H9 (cell line): ENCODE data around the gene PNPLA1. TPM values are rescaled to one million over a fixed set of nuclear protein-coding genes. Genes with fewer than 3 reads are reported as not detected.

Source experiments
- DNase-seq: peaks from one replicate; pipeline ENCODE4 v3.0.0-alpha.2; 2017
- H2AFZ ChIP-seq: one replicate; pipeline ENCODE4 v1.6.1; 2013; ENCODE audit warnings: mild to moderate bottlenecking, low read length, control low read depth, moderate library complexity
- H2AK5ac ChIP-seq: 2 replicates; pipeline ENCODE4 v1.6.1; 2013; ENCODE audit warnings: low read length, control low read depth, mixed read lengths; ENCODE audit not compliant: insufficient read length
- H2BK120ac ChIP-seq: one replicate; pipeline ENCODE4 v1.6.1; 2013; ENCODE audit warnings: low read depth, mild to moderate bottlenecking, low read length, control low read depth, inconsistent platforms; ENCODE audit not compliant: poor library complexity, severe bottlenecking
- H2BK12ac ChIP-seq: 2 replicates; pipeline ENCODE4 v1.6.1; 2013; ENCODE audit warnings: low read length, control low read depth, mixed read lengths, low read depth; ENCODE audit not compliant: insufficient read length
- H2BK15ac ChIP-seq: 2 replicates; pipeline ENCODE4 v1.6.1; 2013; ENCODE audit warnings: low read depth, low read length, control low read depth
- H2BK20ac ChIP-seq: one replicate; pipeline ENCODE4 v1.6.1; 2013; ENCODE audit warnings: low read depth, mild to moderate bottlenecking, low read length, control low read depth, inconsistent platforms; ENCODE audit not compliant: poor library complexity, severe bottlenecking
- H2BK5ac ChIP-seq: 2 replicates; pipeline ENCODE4 v1.6.1; 2013; ENCODE audit warnings: low read length, control low read depth, mixed read lengths; ENCODE audit not compliant: insufficient read length
- H3K14ac ChIP-seq: 2 replicates; pipeline ENCODE4 v1.6.1; 2013; ENCODE audit warnings: low read length, control low read depth; ENCODE audit not compliant: insufficient read depth
- H3K18ac ChIP-seq: 2 replicates; pipeline ENCODE4 v1.6.1; 2013; ENCODE audit warnings: low read depth, mild to moderate bottlenecking, mixed read lengths, low read length, control low read depth; ENCODE audit not compliant: insufficient read length
- H3K23ac ChIP-seq: 2 replicates; pipeline ENCODE4 v1.6.1; 2013; ENCODE audit warnings: low read length, control low read depth, mixed read lengths, low read depth; ENCODE audit not compliant: insufficient read length
- H3K23me2 ChIP-seq: 2 replicates; pipeline ENCODE4 v1.6.1; 2013; ENCODE audit warnings: low read depth, mild to moderate bottlenecking, mixed read lengths, low read length, control low read depth; ENCODE audit not compliant: insufficient read length, poor library complexity, severe bottlenecking
- H3K27ac ChIP-seq: 2 replicates; pipeline ENCODE4 v1.5.1; 2013; ENCODE audit warnings: low read length, control low read depth, mixed read lengths, low read depth; ENCODE audit not compliant: insufficient read length
- H3K27me3 ChIP-seq: 2 replicates; pipeline ENCODE4 v1.6.1; 2013; ENCODE audit warnings: low read length, control low read depth, inconsistent platforms; ENCODE audit not compliant: insufficient read depth
- H3K4ac ChIP-seq: 2 replicates; pipeline ENCODE4 v1.6.1; 2013; ENCODE audit warnings: low read depth, mild to moderate bottlenecking, control low read depth, inconsistent platforms, low read length, moderate library complexity
- H3K4me1 ChIP-seq: 2 replicates; pipeline ENCODE4 v1.6.1; 2013; ENCODE audit warnings: low read length, control low read depth, inconsistent platforms; ENCODE audit not compliant: insufficient read depth
- H3K4me2 ChIP-seq: 2 replicates; pipeline ENCODE4 v1.6.1; 2013; ENCODE audit warnings: low read length, control low read depth, mixed read lengths; ENCODE audit not compliant: insufficient read length, insufficient read depth
- H3K56ac ChIP-seq: 2 replicates; pipeline ENCODE4 v1.6.1; 2013; ENCODE audit warnings: low read depth, mild to moderate bottlenecking, mixed read lengths, low read length, control low read depth; ENCODE audit not compliant: insufficient read length
- H3K79me1 ChIP-seq: 2 replicates; pipeline ENCODE4 v1.6.1; 2013; ENCODE audit warnings: low read depth, mild to moderate bottlenecking, moderate library complexity, low read length, control low read depth, inconsistent platforms; ENCODE audit not compliant: insufficient read depth, poor library complexity, severe bottlenecking
- H3K79me2 ChIP-seq: 2 replicates; pipeline ENCODE4 v1.6.1; 2013; ENCODE audit warnings: low read length, control low read depth, inconsistent platforms; ENCODE audit not compliant: insufficient read depth
- H3K9ac ChIP-seq: 2 replicates; pipeline ENCODE4 v1.6.1; 2013; ENCODE audit warnings: low read length, control low read depth, mixed read lengths; ENCODE audit not compliant: insufficient read length; ENCODE audit errors: extremely low read depth
- H3K9me3 ChIP-seq: one replicate; pipeline ENCODE4 v1.6.1; 2013; ENCODE audit warnings: low read depth, low read length, inconsistent platforms; ENCODE audit not compliant: control insufficient read depth
- H3T11ph ChIP-seq: one replicate; pipeline ENCODE4 v1.6.1; 2013; ENCODE audit warnings: mild to moderate bottlenecking, low read length, control low read depth, inconsistent platforms
- H4K20me1 ChIP-seq: one replicate; pipeline ENCODE4 v1.6.1; 2013; ENCODE audit not compliant: control insufficient read depth, insufficient read length, insufficient read depth
- H4K5ac ChIP-seq: 2 replicates; pipeline ENCODE4 v1.6.1; 2013; ENCODE audit warnings: low read depth, mild to moderate bottlenecking, mixed read lengths, low read length, control low read depth; ENCODE audit not compliant: insufficient read length
- H4K8ac ChIP-seq: replicated peaks from 2 replicates; pipeline ENCODE4 v1.6.1; 2013; ENCODE audit warnings: low read length, control low read depth, mixed read lengths, low read depth; ENCODE audit not compliant: insufficient read length
- H4K91ac ChIP-seq: 2 replicates; pipeline ENCODE4 v1.6.1; 2013; ENCODE audit warnings: low read depth, mild to moderate bottlenecking, moderate library complexity, mixed read lengths, low read length, control low read depth; ENCODE audit not compliant: insufficient read length
- H3K27ac Mint-ChIP-seq, 3 experiments: 2 replicates in 2 of 3; 3 replicates in 1 of 3; pipeline ENCODE4 v1.8.0; 2020 to 2021; ENCODE audit warnings: mixed read lengths in 3 of 3, mild to moderate bottlenecking in 1 of 3, moderate library complexity in 1 of 3
- H3K27me3 Mint-ChIP-seq: 2 replicates; pipeline ENCODE4 v1.8.0; 2021; ENCODE audit warnings: low read depth, mild to moderate bottlenecking, moderate library complexity, mixed read lengths
- H3K36me3 Mint-ChIP-seq, 3 experiments: 2 replicates in 2 of 3; 3 replicates in 1 of 3; pipeline ENCODE4 v1.8.0; 2020 to 2021; ENCODE audit warnings: low read depth in 3 of 3, mixed read lengths in 3 of 3; ENCODE audit not compliant: insufficient read depth in 1 of 3
- H3K4me1 Mint-ChIP-seq, 2 experiments: 2 replicates each; pipeline ENCODE4 v1.8.0; 2020; ENCODE audit warnings: mixed read lengths in 2 of 2
- H3K4me3 Mint-ChIP-seq, 2 experiments: 2 replicates in 1 of 2; 3 replicates in 1 of 2; pipeline ENCODE4 v1.8.0; 2020 to 2021; ENCODE audit warnings: mild to moderate bottlenecking in 2 of 2, mixed read lengths in 2 of 2, moderate library complexity in 1 of 2
- H3K9me3 Mint-ChIP-seq, 2 experiments: 2 replicates in 1 of 2; 3 replicates in 1 of 2; pipeline ENCODE4 v1.8.0; 2020; ENCODE audit warnings: mild to moderate bottlenecking in 2 of 2, mixed read lengths in 2 of 2, moderate library complexity in 1 of 2
- CTCF ChIP-seq: fragments of 200-600 bp; sonication (generic); conservative IDR thresholded peaks from 3 replicates; pipeline ENCODE4 v1.8.0; 2021; ENCODE audit warnings: antibody characterized with exemption, mild to moderate bottlenecking
- WGBS: extraction: QIAGEN DNeasy Blood & Tissue Kit; methylation state at CpG from one replicate; pipeline ENCODE4 v1.1.7; 2013; ENCODE audit warnings: missing lambda C conversion rate, low lambda C conversion rate, mixed read lengths; ENCODE audit not compliant: insufficient read length; ENCODE audit errors: extremely low coverage; 5-methylcytosine and 5-hydroxymethylcytosine counted together
- total RNA-seq: library from RNA; stranded (reverse); gene quantifications from 2 replicates; pipeline ENCODE4 v1.2.1, GENCODE V29; 2021

PNPLA1 gene
- total RNA-seq, 1 experiment from 2014 or later, result 0.09 TPM

- no CpG with 5 or more reads among the region's 4 CpGs for WGBS
- H3K4me1 ChIP-seq, result no peaks in the 10 kb centered on the region
Measured at GRCh38 chr6:36267731-36268477, 2.0 kb upstream of the PNPLA1 start.

More at GRCh38 chr6:36267731-36268477, 2.0 kb upstream of the PNPLA1 start:
- no peaks in the 10 kb centered on the region for H3K9me3 ChIP-seq
- no peak overlapping the region for H3K4me2 ChIP-seq
- no peak overlapping the region for H2AK5ac ChIP-seq
- H4K5ac ChIP-seq, result no peak overlapping the region
- no peak overlapping the region for H4K8ac ChIP-seq
- H3T11ph ChIP-seq, result no peak overlapping the region
- no peak for TF ChIP-seq CTCF
- no peak overlapping the region for H2BK120ac ChIP-seq
- H3K23ac ChIP-seq, result no peak overlapping the region
- DNase-seq, result no peak
- H3K23me2 ChIP-seq, result no peaks in the 10 kb centered on the region
- peaks cover 10% of the 10 kb centered on the region for H3K27me3 Mint-ChIP-seq
- H3K14ac ChIP-seq, result no peak overlapping the region; the same call in 1 of the 2 replicates
- no peaks in the 10 kb centered on the region; a peak in 1 of 7 replicates for H3K36me3 Mint-ChIP-seq
- no peaks in the 10 kb centered on the region for H3K27me3 ChIP-seq
- no peak overlapping the region for H2BK20ac ChIP-seq
- H3K27ac ChIP-seq, result no peak overlapping the region
- H2AFZ ChIP-seq, result no peak overlapping the region
- no peaks in the 10 kb centered on the region for H3K79me2 ChIP-seq
- no peak overlapping the region; a peak in 1 of 5 replicates for H3K4me3 Mint-ChIP-seq
- H3K4me1 Mint-ChIP-seq, result peaks cover 8 to 12% of the 10 kb centered on the region in 2 experiments
- no peak overlapping the region for H4K91ac ChIP-seq
- no peak overlapping the region for H2BK15ac ChIP-seq
- no peak overlapping the region for H3K56ac ChIP-seq
- H3K9me3 Mint-ChIP-seq, result peaks cover 3 to 5% of the 10 kb centered on the region in 2 experiments; a peak in 2 of 5 replicates
- no peak overlapping the region for H2BK12ac ChIP-seq
- H3K79me1 ChIP-seq, result no peaks in the 10 kb centered on the region
- H3K9ac ChIP-seq, result no peak overlapping the region
- H3K18ac ChIP-seq, result no peak overlapping the region
- H4K20me1 ChIP-seq, result no peaks in the 10 kb centered on the region
- no peak overlapping the region; a peak in 1 of 7 replicates for H3K27ac Mint-ChIP-seq
- no peak overlapping the region for H2BK5ac ChIP-seq
- H3K4ac ChIP-seq, result no peak overlapping the region
